Transverse colon (tissue), 4 donors: ENCODE results near the gene RIC1.

ENCODE experiments used
- CTCF ChIP-seq, 5 experiments: fragments of 200-600 bp in 3 of 5; fragments of 450-650 bp in 2 of 5; sonication (generic) in 3 of 5; IDR thresholded peaks; 1 replicate in 2 of 5; 2 replicates in 3 of 5; pipeline ENCODE4 v1.5.1; 2016 to 2017; ENCODE audit warnings: antibody characterized with exemption in 5 of 5, inconsistent platforms in 3 of 5, mild to moderate bottlenecking in 2 of 5, moderate library complexity in 1 of 5
- POLR2A ChIP-seq: fragments of 450-650 bp; IDR thresholded peaks from one replicate; pipeline ENCODE4 v1.6.1; 2016; ENCODE audit warnings: antibody characterized with exemption, mild to moderate bottlenecking, moderate library complexity
- POLR2AphosphoS5 ChIP-seq, 3 donors: sonication (generic); formaldehyde crosslinking; IDR thresholded peaks; one replicate each; pipeline ENCODE4 v1.6.1; 2016; ENCODE audit warnings: antibody characterized with exemption in 3 of 3

GRCh38 chr9:5736563-5737346 is 107.8 kb downstream of the RIC1 start:
- no peak for TF ChIP-seq CTCF (IDR thresholded peaks at IDR 0.05)
- TF ChIP-seq POLR2AphosphoS5 (IDR thresholded peaks at IDR 0.05), result no peak
- no peak for TF ChIP-seq POLR2A
